Large intestine (tissue), 3 donors: ENCODE results near the gene MACROH2A1. TPM values are rescaled to one million over a fixed set of nuclear protein-coding genes. Genes with fewer than 3 reads are reported as not detected.

Source experiments
- DNase-seq, 2 donors: peaks; one replicate each; pipeline versions ENCODE4 v3.0.0 to v3.0.0-alpha.2; 2013
- H3K27ac ChIP-seq: one replicate; pipeline ENCODE4 v1.5.1; 2013; ENCODE audit warnings: low read length
- H3K27me3 ChIP-seq: 2 replicates; pipeline ENCODE4 v1.6.1; 2013; ENCODE audit warnings: low read length; ENCODE audit not compliant: control insufficient read depth, insufficient read depth
- H3K36me3 ChIP-seq: 2 replicates; pipeline ENCODE4 v1.6.1; 2013; ENCODE audit warnings: low read length; ENCODE audit not compliant: control insufficient read depth, insufficient read depth
- H3K4me1 ChIP-seq: one replicate; pipeline ENCODE4 v1.6.1; 2013; ENCODE audit warnings: low read length; ENCODE audit not compliant: control insufficient read depth, insufficient read depth
- H3K4me3 ChIP-seq: one replicate; pipeline ENCODE4 v1.5.1; 2013; ENCODE audit warnings: low read length
- H3K9me3 ChIP-seq: one replicate; pipeline ENCODE4 v1.6.1; 2013; ENCODE audit warnings: mild to moderate bottlenecking, low read depth, low read length, moderate library complexity; ENCODE audit not compliant: control insufficient read depth
- WGBS: methylation state at CpG from one replicate; pipeline ENCODE4 v1.1.5; 2013; ENCODE audit warnings: low lambda C conversion rate; ENCODE audit not compliant: insufficient coverage; 5-methylcytosine and 5-hydroxymethylcytosine counted together
- polyA plus RNA-seq: library from polyadenylated mRNA; unstranded; fragments of 120-200 nt; gene quantifications from one replicate; pipeline ENCODE4 v1.2.1, GENCODE V29; 2013

The MACROH2A1 gene
- polyA plus RNA-seq, 1 donor = 312 TPM

DNA sequence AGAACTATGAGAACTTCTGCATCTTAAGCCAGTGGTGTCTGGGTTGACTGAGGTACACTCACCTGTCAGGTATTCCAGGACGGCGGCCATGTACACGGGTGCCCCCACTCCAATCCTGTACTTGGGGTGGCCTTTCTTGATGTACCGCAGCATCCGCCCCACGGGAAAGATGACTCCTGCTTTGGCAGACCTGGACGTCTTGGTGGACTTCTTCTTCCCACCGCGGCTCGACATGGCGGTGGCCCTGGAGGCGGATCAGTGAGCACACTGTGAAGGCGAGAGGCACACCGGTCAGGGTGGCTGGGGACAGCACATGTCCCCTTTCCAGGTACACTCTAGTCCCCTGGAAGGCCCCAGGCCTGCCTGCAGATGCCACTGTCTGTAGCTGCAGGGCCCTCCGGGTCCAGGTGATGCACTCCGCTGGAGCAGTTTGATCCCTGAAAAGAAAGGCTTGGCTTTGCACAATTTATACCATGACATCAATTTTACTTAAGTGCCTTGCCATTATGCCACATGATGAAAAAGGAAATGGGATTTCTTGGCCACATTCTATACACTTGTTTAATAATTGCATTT lies 10.1 kb downstream of the MACROH2A1 start:
- Histone ChIP-seq H3K4me1 (peaks cover 43% of the 10 kb centered on the region), H3K4me3 (no peak overlapping the region), H3K27ac (no peak overlapping the region), H3K27me3 (no peaks in the 10 kb centered on the region), H3K9me3 (no peaks in the 10 kb centered on the region), H3K36me3 (peaks cover 83% of the 10 kb centered on the region)
- no CpG with 5 or more reads among the region's 16 CpGs for WGBS
- DNase-seq = no peak

DNA sequence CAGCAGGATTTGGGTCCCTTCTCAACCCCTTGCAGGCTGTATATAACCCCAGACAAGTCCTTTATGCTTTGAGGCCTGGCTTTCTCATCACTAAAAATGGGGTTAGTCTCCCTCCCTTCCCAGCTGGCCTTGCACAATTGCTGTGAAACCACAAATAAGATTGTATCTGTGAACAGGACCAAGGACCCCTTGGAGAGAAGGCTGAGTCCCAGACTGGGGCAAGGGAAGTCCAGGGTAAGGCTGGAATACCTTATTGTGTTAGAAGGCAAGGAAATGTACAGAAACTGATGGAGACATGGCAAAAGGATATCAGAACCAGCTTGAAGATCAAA lies 11.4 kb downstream of the MACROH2A1 start:
- Histone ChIP-seq H3K4me3 (no peak overlapping the region), H3K4me1 (peaks cover 36% of the 10 kb centered on the region), H3K36me3 (peaks cover 91% of the 10 kb centered on the region), H3K27ac (peak overlapping the region; percentile 29), H3K9me3 (no peaks in the 10 kb centered on the region), H3K27me3 (no peaks in the 10 kb centered on the region)
- no peak for DNase-seq

DNA sequence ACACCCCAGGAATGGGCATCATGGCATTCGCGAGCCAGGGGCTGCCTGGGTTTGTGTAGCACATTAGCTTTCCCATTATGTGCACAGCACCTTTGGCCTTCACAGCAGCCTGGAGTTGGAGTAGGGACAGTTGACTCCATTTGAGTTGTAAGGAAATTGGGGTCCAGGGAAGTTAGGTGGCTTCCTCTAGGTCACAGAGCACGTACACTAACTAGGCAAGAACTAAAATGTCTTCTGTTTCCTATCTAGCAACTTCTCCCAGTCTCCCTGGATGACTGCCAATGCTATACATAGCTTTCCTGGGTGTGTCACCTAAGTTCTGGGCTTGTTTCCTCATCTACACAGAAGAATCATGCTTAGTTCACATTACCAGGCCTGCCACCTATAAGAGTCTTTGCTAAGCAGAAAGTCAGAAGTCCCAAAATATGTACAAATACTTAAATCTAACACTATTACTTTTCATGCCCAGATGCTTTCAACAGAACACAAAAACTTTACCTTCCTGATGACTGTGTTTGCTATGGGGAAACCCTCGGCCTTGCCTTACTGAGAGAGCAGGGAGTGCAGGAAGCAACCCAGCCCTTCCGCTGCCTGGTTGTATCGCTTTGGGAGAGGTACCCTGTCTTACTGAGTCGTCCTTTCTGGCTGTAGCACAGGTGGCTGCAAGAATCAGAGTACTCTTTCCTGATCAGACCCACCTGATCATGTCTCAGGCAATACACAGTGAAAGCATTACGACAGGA lies 12.0 kb downstream of the MACROH2A1 start:
- Histone ChIP-seq H3K27me3 (no peaks in the 10 kb centered on the region), H3K36me3 (peaks cover 91% of the 10 kb centered on the region), H3K27ac (peak overlapping the region; percentile 29), H3K4me1 (peaks cover 31% of the 10 kb centered on the region), H3K9me3 (no peaks in the 10 kb centered on the region), H3K4me3 (no peak overlapping the region)
- peak; percentile 69 to 85 for DNase-seq
- 100% methylated on average over 2 of the region's 8 CpGs for WGBS

DNA sequence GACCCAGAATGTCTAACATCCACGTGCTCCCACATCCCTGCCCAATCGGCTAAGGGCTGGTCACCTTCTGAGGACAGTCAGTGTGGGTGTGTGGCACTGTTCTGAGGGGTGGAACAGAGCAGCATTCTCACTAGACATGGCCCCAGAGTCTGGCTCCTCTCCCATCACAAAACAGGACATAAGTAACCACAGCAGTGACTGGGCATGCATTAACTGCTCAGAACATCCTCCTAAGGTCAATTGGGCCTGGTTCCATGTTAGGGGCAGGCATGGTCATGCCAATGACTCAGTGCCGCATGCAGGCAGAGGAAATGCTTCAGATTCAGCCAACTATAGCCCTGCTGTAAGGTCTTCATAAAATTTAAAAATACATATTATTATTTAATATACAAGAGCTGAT lies 12.9 kb downstream of the MACROH2A1 start:
- Histone ChIP-seq H3K27me3 (no peaks in the 10 kb centered on the region), H3K4me1 (peaks cover 21% of the 10 kb centered on the region), H3K9me3 (no peaks in the 10 kb centered on the region), H3K36me3 (peaks cover 88% of the 10 kb centered on the region), H3K27ac (no peak overlapping the region), H3K4me3 (no peak overlapping the region)
- no peak for DNase-seq
- no CpG with 5 or more reads among the region's 3 CpGs for WGBS

DNA sequence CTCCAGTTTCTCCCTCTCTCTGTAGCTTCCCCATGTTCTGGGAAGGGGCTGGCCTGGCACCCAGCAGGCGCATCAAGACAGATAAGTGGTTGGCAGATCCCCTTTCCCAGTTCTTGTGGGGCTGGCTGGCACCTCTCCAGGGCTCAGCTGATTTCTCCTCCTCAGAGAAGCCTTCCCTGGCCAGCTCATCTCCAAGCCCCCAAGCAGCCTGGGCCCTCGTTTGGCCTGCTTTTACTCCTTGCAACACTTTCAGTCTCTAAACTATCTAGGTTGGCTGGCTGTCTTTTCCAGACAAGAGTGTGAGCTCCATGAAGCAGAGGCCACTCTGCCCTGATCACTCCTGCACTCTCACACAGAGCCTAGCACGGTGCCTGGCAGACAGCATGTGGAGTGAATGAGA lies 13.5 kb downstream of the MACROH2A1 start:
- peaks cover 19% of the 10 kb centered on the region for H3K4me1 ChIP-seq
- DNase-seq = no peak
- H3K4me3 ChIP-seq = no peak overlapping the region
- H3K9me3 ChIP-seq = no peaks in the 10 kb centered on the region
- H3K27me3 ChIP-seq = no peaks in the 10 kb centered on the region
- peaks cover 83% of the 10 kb centered on the region for H3K36me3 ChIP-seq
- no CpG with 5 or more reads among the region's 3 CpGs for WGBS
- no peak overlapping the region for H3K27ac ChIP-seq

DNA sequence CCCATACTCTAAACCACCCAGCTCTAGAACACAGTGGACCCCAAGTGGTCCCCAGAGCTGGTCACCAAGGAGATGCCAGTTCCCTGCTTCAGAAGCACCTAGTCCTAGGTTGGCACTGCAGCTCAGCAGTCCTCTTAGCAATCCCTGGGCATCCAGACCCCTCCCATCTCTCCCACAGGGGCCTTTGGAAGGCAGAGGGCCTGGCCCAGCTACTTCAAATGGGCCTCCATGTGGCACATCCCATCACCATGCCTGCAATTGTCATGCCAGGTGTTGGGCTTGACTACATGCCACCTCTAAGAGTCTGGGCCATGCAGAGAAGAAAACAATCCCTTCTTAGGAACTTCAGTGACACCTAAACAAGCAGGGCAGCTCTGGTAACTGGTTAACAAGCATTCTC lies 14.1 kb downstream of the MACROH2A1 start:
- DNase-seq = no peak
- Histone ChIP-seq H3K9me3 (no peaks in the 10 kb centered on the region), H3K36me3 (peaks cover 82% of the 10 kb centered on the region), H3K27me3 (no peaks in the 10 kb centered on the region), H3K27ac (no peak overlapping the region), H3K4me1 (peaks cover 22% of the 10 kb centered on the region), H3K4me3 (no peak overlapping the region)

DNA sequence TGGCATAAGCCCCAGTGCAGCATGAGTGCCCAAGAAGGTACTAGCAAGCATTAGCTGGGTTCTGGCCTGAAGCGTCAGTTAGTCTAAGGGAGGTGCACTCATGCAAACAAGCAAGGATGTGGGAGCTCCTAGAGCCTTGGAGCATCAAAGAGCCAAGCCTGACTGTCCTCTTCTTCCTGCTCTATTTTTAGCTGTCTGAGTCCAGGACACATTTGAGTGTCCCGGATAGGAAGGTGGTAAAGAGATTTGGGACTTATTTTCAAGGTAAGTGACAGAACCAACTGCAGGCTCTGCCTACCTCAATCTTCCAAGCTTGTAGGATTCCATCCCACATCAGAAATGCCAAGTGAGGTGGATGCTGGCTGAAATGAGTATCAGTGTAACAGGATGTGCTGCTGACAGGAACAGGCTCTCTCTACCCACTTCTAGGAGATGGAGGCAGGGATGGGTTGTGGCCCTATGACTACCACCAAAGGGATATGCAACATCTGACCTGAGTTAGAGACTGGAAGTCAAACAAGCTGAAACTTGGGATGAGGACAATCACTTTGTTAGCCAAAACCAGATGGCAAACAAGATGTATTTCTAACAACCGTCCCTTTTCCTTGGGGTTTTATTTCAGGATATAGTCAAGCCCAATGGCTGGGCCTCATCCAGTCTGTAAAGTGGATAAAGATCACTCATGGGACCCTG lies 15.1 kb downstream of the MACROH2A1 start:
- no peak for DNase-seq
- Histone ChIP-seq H3K36me3 (peaks cover 85% of the 10 kb centered on the region), H3K27me3 (no peaks in the 10 kb centered on the region), H3K4me3 (no peak overlapping the region), H3K4me1 (peaks cover 25% of the 10 kb centered on the region), H3K9me3 (no peaks in the 10 kb centered on the region), H3K27ac (no peak overlapping the region)
- WGBS = no CpG with 5 or more reads among the region's 3 CpGs

DNA sequence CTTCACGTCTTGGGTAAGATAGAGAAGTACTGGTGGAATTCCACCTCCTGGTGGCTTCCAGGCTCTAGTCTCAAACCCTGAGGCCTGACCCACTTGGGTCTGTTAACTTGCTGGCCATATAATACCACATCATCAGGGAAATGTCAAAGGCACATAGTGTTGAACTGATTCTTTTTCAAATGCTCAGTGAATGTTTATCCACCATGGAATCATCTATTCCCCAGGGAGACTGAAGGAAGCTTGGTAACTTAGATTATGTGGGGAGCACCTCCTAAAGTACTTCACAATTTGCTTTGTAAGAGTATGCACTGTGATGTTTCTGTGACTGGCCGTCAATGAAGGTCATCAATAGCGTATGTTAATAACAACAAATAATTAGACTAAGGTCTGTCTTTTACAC lies 16.1 kb downstream of the MACROH2A1 start:
- no peaks in the 10 kb centered on the region for H3K27me3 ChIP-seq
- no CpG with 5 or more reads among the region's 3 CpGs for WGBS

DNA sequence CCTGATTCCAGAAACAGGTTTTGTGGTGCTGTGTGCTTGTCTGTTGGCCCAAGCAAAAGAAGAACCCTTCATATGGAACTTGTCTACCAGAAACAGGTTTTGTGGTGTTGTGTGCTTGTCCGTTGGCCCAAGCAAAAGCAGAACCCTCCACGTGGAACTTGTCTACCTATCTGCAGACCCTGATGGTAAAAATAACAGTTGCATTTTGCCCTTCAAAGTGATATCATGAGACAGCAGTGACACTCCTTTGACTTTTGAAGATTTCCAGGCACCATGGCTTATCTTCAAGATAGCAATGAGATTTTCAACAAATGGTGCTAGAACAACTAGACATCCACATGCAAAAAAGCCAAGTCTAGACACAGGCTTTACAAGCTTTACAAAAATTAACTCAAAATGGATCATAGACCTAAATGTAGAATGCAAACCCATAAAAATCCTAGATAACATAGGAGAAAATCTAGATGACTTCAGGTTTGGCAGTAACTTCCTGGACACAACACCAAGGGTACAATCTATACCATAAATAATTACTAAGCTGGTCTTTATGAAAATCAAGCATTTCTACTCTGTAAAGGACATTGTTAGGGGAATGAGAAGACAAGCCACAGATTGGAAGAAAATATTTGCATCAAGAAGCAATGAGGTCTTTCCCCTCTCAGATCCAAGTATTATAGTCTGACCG lies 16.8 kb downstream of the MACROH2A1 start:
- Histone ChIP-seq H3K27ac (no peak overlapping the region), H3K9me3 (no peaks in the 10 kb centered on the region), H3K4me3 (no peak overlapping the region), H3K27me3 (no peaks in the 10 kb centered on the region), H3K36me3 (peaks cover 86% of the 10 kb centered on the region), H3K4me1 (peaks cover 31% of the 10 kb centered on the region)
- WGBS = no CpG with 5 or more reads among the region's 3 CpGs
- DNase-seq = no peak

More for the DNA sequence above, 16.1 kb downstream of the MACROH2A1 start:
- Histone ChIP-seq H3K4me3 (no peak overlapping the region), H3K27ac (no peak overlapping the region), H3K36me3 (peaks cover 84% of the 10 kb centered on the region), H3K4me1 (peaks cover 30% of the 10 kb centered on the region), H3K9me3 (no peaks in the 10 kb centered on the region)
- no peak for DNase-seq

DNA sequence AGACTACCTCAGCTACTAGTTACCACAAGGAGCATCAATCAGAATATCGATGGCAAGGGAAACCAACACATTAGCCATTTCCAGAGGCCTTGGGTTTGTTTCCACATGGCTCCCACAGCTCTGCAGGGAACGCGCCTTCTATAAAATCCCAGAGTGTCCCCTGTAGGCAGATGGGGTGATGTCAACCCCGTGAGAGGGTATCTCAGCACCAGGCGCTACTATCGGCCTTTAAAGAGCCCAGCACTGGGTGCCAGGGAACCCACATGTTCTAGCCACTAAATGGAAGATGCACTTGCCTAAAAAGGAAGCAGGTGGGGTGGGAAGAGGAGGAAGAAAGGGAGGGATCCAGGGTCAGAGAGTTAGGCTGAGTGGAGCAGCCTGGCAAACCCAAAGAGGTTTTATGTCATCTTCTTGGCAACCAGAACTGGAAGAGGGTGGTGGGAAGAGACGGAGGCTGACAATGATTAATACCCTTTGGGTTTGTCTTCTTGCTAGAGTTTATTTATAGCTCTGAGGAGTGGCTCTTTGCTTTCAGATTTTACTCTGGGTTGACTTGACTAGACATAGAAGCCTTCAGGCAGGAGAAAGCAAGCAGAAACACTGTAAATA lies 19.9 kb downstream of the MACROH2A1 start:
- Histone ChIP-seq H3K4me3 (no peak overlapping the region), H3K27ac (no peak overlapping the region), H3K27me3 (no peaks in the 10 kb centered on the region), H3K9me3 (no peaks in the 10 kb centered on the region), H3K36me3 (peaks cover 85% of the 10 kb centered on the region), H3K4me1 (peaks cover 21% of the 10 kb centered on the region)
- no CpG with 5 or more reads among the region's 7 CpGs for WGBS
- no peak for DNase-seq
